Nephron (organoid): Measurements from ENCODE around the gene FCHSD2.

Experiments used
- H3K27ac Mint-ChIP-seq, 3 experiments: 2 replicates each; pipeline ENCODE4 v1.8.0; 2020; ENCODE audit warnings: mixed read lengths in 3 of 3, mild to moderate bottlenecking in 2 of 3, moderate library complexity in 1 of 3
- H3K27me3 Mint-ChIP-seq: 2 replicates; pipeline ENCODE4 v1.8.0; 2021; ENCODE audit warnings: low read depth, mild to moderate bottlenecking, moderate library complexity, mixed read lengths
- H3K36me3 Mint-ChIP-seq: 2 replicates; pipeline ENCODE4 v1.8.0; 2020; ENCODE audit warnings: low read depth, mixed read lengths
- H3K4me1 Mint-ChIP-seq: 2 replicates; pipeline ENCODE4 v1.8.0; 2020; ENCODE audit warnings: mixed read lengths
- H3K4me3 Mint-ChIP-seq, 3 experiments: 2 replicates each; pipeline ENCODE4 v1.8.0; 2020; ENCODE audit warnings: mild to moderate bottlenecking in 3 of 3, mixed read lengths in 3 of 3, moderate library complexity in 2 of 3
- H3K9me3 Mint-ChIP-seq: 2 replicates; pipeline ENCODE4 v1.8.0; 2020; ENCODE audit warnings: mixed read lengths
- CTCF ChIP-seq, 3 experiments: fragments of 200-600 bp; sonication (generic); IDR thresholded peaks; one replicate each; pipeline ENCODE4 v1.5.0; 2021; ENCODE audit warnings: antibody characterized with exemption in 3 of 3; ENCODE audit not compliant: unreplicated experiment in 3 of 3

FCHSD2 gene

GRCh38 chr11:72958791-72959190, 183.3 kb downstream of the FCHSD2 start:
- no peak overlapping the region for H3K4me3 Mint-ChIP-seq
- H3K4me1 Mint-ChIP-seq, result no peaks in the 10 kb centered on the region
- H3K27ac Mint-ChIP-seq, result no peak overlapping the region
- H3K9me3 Mint-ChIP-seq, result no peaks in the 10 kb centered on the region
- no peak for TF ChIP-seq CTCF (IDR thresholded peaks at IDR 0.05; ENCODE audit: unreplicated experiment in 3 of 3)
- no peaks in the 10 kb centered on the region for H3K27me3 Mint-ChIP-seq
- peaks cover 18% of the 10 kb centered on the region for H3K36me3 Mint-ChIP-seq

GRCh38 chr11:72955466-72955865, 186.7 kb downstream of the FCHSD2 start:
- Mint-ChIP-seq H3K27me3 (no peaks in the 10 kb centered on the region), H3K4me3 (no peak overlapping the region), H3K27ac (no peak overlapping the region), H3K4me1 (no peaks in the 10 kb centered on the region), H3K9me3 (no peaks in the 10 kb centered on the region), H3K36me3 (peaks cover 18% of the 10 kb centered on the region)
- TF ChIP-seq CTCF (IDR thresholded peaks at IDR 0.05; ENCODE audit: unreplicated experiment in 3 of 3), result no peak

GRCh38 chr11:72954860-72955259, 187.3 kb downstream of the FCHSD2 start:
- Mint-ChIP-seq H3K4me3 (no peak overlapping the region), H3K36me3 (peaks cover 22% of the 10 kb centered on the region), H3K27ac (no peak overlapping the region), H3K27me3 (no peaks in the 10 kb centered on the region), H3K4me1 (no peaks in the 10 kb centered on the region), H3K9me3 (no peaks in the 10 kb centered on the region)
- no peak for TF ChIP-seq CTCF (IDR thresholded peaks at IDR 0.05; ENCODE audit: unreplicated experiment in 3 of 3)

- Mint-ChIP-seq H3K9me3 (no peaks in the 10 kb centered on the region), H3K4me3 (no peak overlapping the region), H3K27ac (no peak overlapping the region), H3K36me3 (peaks cover 18% of the 10 kb centered on the region), H3K4me1 (no peaks in the 10 kb centered on the region), H3K27me3 (no peaks in the 10 kb centered on the region)
- TF ChIP-seq CTCF (IDR thresholded peaks at IDR 0.05; ENCODE audit: unreplicated experiment in 3 of 3), result no peak
These were observed 188.5 kb downstream of the FCHSD2 start for GRCh38 chr11:72953637-72954036.

- Mint-ChIP-seq H3K27ac (no peak overlapping the region), H3K27me3 (no peaks in the 10 kb centered on the region), H3K4me3 (no peak overlapping the region), H3K36me3 (peaks cover 8% of the 10 kb centered on the region), H3K9me3 (no peaks in the 10 kb centered on the region), H3K4me1 (no peaks in the 10 kb centered on the region)
- TF ChIP-seq CTCF (IDR thresholded peaks at IDR 0.05; ENCODE audit: unreplicated experiment in 3 of 3), result no peak
These were observed 190.2 kb downstream of the FCHSD2 start for GRCh38 chr11:72951888-72952287.

- Mint-ChIP-seq H3K9me3 (no peaks in the 10 kb centered on the region), H3K4me1 (no peaks in the 10 kb centered on the region), H3K4me3 (no peak overlapping the region), H3K36me3 (peaks cover 8% of the 10 kb centered on the region), H3K27ac (no peak overlapping the region), H3K27me3 (no peaks in the 10 kb centered on the region)
- no peak for TF ChIP-seq CTCF (IDR thresholded peaks at IDR 0.05; ENCODE audit: unreplicated experiment in 3 of 3)
These were observed 190.9 kb downstream of the FCHSD2 start for GRCh38 chr11:72951193-72951592.
